HepG2 (cell line): Measurements from ENCODE around the gene SHC1. TPM values are rescaled to one million over a fixed set of nuclear protein-coding genes. Genes with fewer than 3 reads are reported as not detected.

ENCODE experiments used
- GLI4 ChIP-seq: sonication (generic); formaldehyde crosslinking; IDR thresholded peaks from 2 replicates; pipeline ENCODE4 v1.5.1; 2020; ENCODE audit warnings: missing genetic modification reagents, mild to moderate bottlenecking, moderate library complexity, borderline replicate concordance
- GMEB1 ChIP-seq: sonication (generic); formaldehyde crosslinking; IDR thresholded peaks from 2 replicates; pipeline ENCODE4 v1.5.1; 2020; ENCODE audit warnings: missing genetic modification reagents, mild to moderate bottlenecking, borderline replicate concordance
- HCFC1 ChIP-seq: fragments of 150-350 bp; IDR thresholded peaks from 2 replicates; pipeline ENCODE4 v1.6.1; 2014; ENCODE audit warnings: low read depth, low read length
- MEIS1 ChIP-seq: sonication (generic); formaldehyde crosslinking; IDR thresholded peaks from 2 replicates; pipeline ENCODE4 v1.9.0; 2021; ENCODE audit warnings: mild to moderate bottlenecking, missing genetic modification reagents, moderate library complexity, borderline replicate concordance
- MYPOP ChIP-seq: sonication (generic); formaldehyde crosslinking; IDR thresholded peaks from 2 replicates; pipeline ENCODE4 v1.8.1; 2023; ENCODE audit warnings: mild to moderate bottlenecking, moderate library complexity, missing genetic modification reagents
- NR2F1 ChIP-seq, 2 experiments: fragments of 450-650 bp in 1 of 2; formaldehyde crosslinking in 1 of 2; IDR thresholded peaks; 2 replicates each; pipeline versions ENCODE4 v1.5.0 to v1.6.1; 2016 to 2020; ENCODE audit warnings: mild to moderate bottlenecking in 1 of 2, missing compliant biosample characterization in 1 of 2, missing genetic modification reagents in 1 of 2, moderate library complexity in 1 of 2
- RFXAP ChIP-seq: sonication (generic); formaldehyde crosslinking; IDR thresholded peaks from 2 replicates; pipeline ENCODE4 v1.4.0; 2020; ENCODE audit warnings: missing genetic modification reagents, borderline replicate concordance
- SRSF9 ChIP-seq: fragments of 200-400 bp; formaldehyde crosslinking; IDR thresholded peaks from 2 replicates; pipeline ENCODE4 v1.6.1; 2018; ENCODE audit warnings: borderline replicate concordance, mild to moderate bottlenecking, low read depth, low read length; ENCODE audit not compliant: insufficient read depth, poor library complexity, severe bottlenecking
- TFAP4 ChIP-seq: sonication (generic); IDR thresholded peaks from 2 replicates; pipeline ENCODE4 v1.6.1; 2016; ENCODE audit warnings: low read depth, borderline replicate concordance
- ZFP36 ChIP-seq: fragments of 150-350 bp; IDR thresholded peaks from 2 replicates; pipeline ENCODE4 v1.6.1; 2018; ENCODE audit warnings: borderline replicate concordance, low read length, low read depth; ENCODE audit not compliant: partially characterized antibody
- ZMAT3 ChIP-seq: sonication (generic); formaldehyde crosslinking; conservative IDR thresholded peaks from 2 replicates; pipeline ENCODE4 v1.7.0; 2021; ENCODE audit warnings: missing genetic modification reagents
- ZNF142 ChIP-seq: sonication (generic); formaldehyde crosslinking; IDR thresholded peaks from 2 replicates; pipeline ENCODE4 v1.4.0; 2020; ENCODE audit warnings: missing genetic modification reagents
- ZNF546 ChIP-seq: sonication (generic); formaldehyde crosslinking; conservative IDR thresholded peaks from 2 replicates; pipeline ENCODE4 v1.8.1; 2023; ENCODE audit warnings: mild to moderate bottlenecking, missing genetic modification reagents
- ZNF710 ChIP-seq: sonication (generic); formaldehyde crosslinking; IDR thresholded peaks from 2 replicates; pipeline ENCODE4 v1.5.0; 2020; ENCODE audit warnings: mild to moderate bottlenecking, missing genetic modification reagents, borderline replicate concordance
- ZNF737 ChIP-seq: sonication (generic); formaldehyde crosslinking; IDR thresholded peaks from 2 replicates; pipeline ENCODE4 v1.5.0; 2020; ENCODE audit warnings: missing genetic modification reagents, mild to moderate bottlenecking, borderline replicate concordance
- ZSCAN30 ChIP-seq: sonication (generic); formaldehyde crosslinking; IDR thresholded peaks from 2 replicates; pipeline ENCODE4 v1.5.0; 2020; ENCODE audit warnings: mild to moderate bottlenecking, missing genetic modification reagents
- polyA plus RNA-seq, 8 experiments: library from polyadenylated mRNA; depleted of rRNA in 3 of 8; stranded (reverse) in 7 of 8; unstranded in 1 of 8; fragments of >200 nt; fragmentation: Illumina TruSeq in 4 of 8; extraction: Trizol in 4 of 8; gene quantifications; 2 replicates each; pipeline versions ENCODE4 v1.2.1 to v1.2.3, GENCODE V29; 2011 to 2016; ENCODE audit warnings: low read depth in 4 of 8, missing spikeins in 1 of 8, mixed read lengths in 1 of 8; ENCODE audit not compliant: insufficient read depth in 1 of 8
- total RNA-seq, 5 experiments: library from RNA; depleted of rRNA; stranded (reverse); fragments of >200 nt; fragmentation: Illumina TruSeq; extraction: Trizol; gene quantifications; 2 replicates each; pipeline ENCODE4 v1.2.3, GENCODE V29; 2016; ENCODE audit warnings: low read depth in 1 of 5

SHC1 gene
- total and polyA plus RNA-seq, 2 of the 13 experiments (the other 11 are each of a cell fraction or from before 2014, with no cell fraction given) = 52.0 to 137 TPM

- TF ChIP-seq ZNF142 (CRISPR knock-in tag) (0 out of 2 replicates have a peak, but pooled peaks have one; percentile 26), ZFP36 (no peak), ZMAT3 (no peak), ZSCAN30 (no peak), MYPOP (CRISPR knock-in tag) (no peak), RFXAP (CRISPR knock-in tag) (no peak), GLI4 (CRISPR knock-in tag) (no peak), HCFC1 (no peak), NR2F1 (CRISPR knock-in tag; IDR thresholded peaks at IDR 0.05) (no peak), MEIS1 (no peak), TFAP4 (no peak), GMEB1 (CRISPR knock-in tag) (peak; percentile 62), ZNF737 (CRISPR knock-in tag) (no peak), SRSF9 (no peak), ZNF710 (CRISPR knock-in tag) (peak; percentile 78; the same call in 1 of the 2 replicates), ZNF546 (no peak)
Observed at GRCh38 chr1:154982897-154983648, 12.5 kb upstream of the SHC1 start, which contains the start of gene FLAD1 (continued).
